Measurements from ENCODE around the gene LCE2A. TPM values are rescaled to one million over a fixed set of nuclear protein-coding genes. Genes with fewer than 3 reads are reported as not detected.

Gene LCE2A
- total and polyA plus RNA-seq, 2 of the 8 experiments (the other 6 are each of a cell fraction or from before 2014, with no cell fraction given), result not detected

DNA sequence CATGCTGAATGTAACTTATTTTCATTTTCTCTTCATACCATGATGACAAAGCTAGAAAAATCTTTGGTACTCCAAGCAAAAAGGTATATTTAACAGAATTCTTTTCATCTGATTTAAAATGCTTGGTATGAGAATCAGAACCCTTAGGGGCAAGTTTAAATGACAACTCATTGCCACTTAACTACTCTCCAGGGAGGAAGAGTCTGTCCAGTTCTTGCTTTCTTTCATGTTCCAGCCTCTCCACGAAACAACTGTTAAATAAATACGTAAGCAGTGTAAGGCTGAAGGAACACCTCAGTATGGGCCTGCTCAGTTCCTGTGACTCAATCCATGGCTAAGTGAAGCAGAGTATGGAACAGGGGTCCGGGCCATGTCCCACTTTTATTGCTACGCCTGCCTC is 1.6 kb downstream of the LCE2A start (continued):
- TF ChIP-seq HDAC6 (IDR thresholded peaks at IDR 0.05; ENCODE audit: low read depth, low read length), result no peak

Data from H1 (cell line).